Astrocyte (in vitro differentiated cells and primary cell): ENCODE measurements around the gene NHLRC2. TPM values are rescaled to one million over a fixed set of nuclear protein-coding genes. Genes with fewer than 3 reads are reported as not detected.

Experiments
- DNase-seq: peaks from one replicate; pipeline ENCODE4 v3.0.0-alpha.2; 2010; ENCODE audit warnings: low read depth
- FAIRE-seq: peaks from 2 replicates; lab custom pipeline; 2011; peaks lifted over from hg19 to GRCh38; lab: Jason Lieb, UNC
- H2AFZ ChIP-seq: 2 replicates; pipeline ENCODE4 v1.6.0; 2012; ENCODE audit warnings: low read depth, low read length, inconsistent platforms
- H3K27ac ChIP-seq: 2 replicates; pipeline ENCODE4 v1.5.1; 2011; ENCODE audit warnings: low read depth, low read length, inconsistent platforms
- H3K27me3 ChIP-seq: 2 replicates; pipeline ENCODE4 v1.6.0; 2011; ENCODE audit warnings: low read length, inconsistent platforms; ENCODE audit not compliant: insufficient read depth
- H3K36me3 ChIP-seq: 2 replicates; pipeline ENCODE4 v1.5.1; 2011; ENCODE audit warnings: low read length, inconsistent platforms; ENCODE audit not compliant: insufficient read depth
- H3K4me1 ChIP-seq: 2 replicates; pipeline ENCODE4 v1.5.1; 2011; ENCODE audit warnings: low read length, inconsistent platforms; ENCODE audit not compliant: insufficient read depth
- H3K4me2 ChIP-seq: 2 replicates; pipeline ENCODE4 v1.6.0; 2012; ENCODE audit warnings: low read length, inconsistent platforms
- H3K4me3 ChIP-seq: 2 replicates; pipeline ENCODE4 v1.5.1; 2011; ENCODE audit warnings: low read depth, mild to moderate bottlenecking, low read length, inconsistent platforms; ENCODE audit not compliant: insufficient read depth
- H3K79me2 ChIP-seq: 2 replicates; pipeline ENCODE4 v1.6.0; 2012; ENCODE audit warnings: mild to moderate bottlenecking, low read length, inconsistent platforms; ENCODE audit not compliant: insufficient read depth
- H3K9ac ChIP-seq: 2 replicates; pipeline ENCODE4 v1.6.0; 2012; ENCODE audit warnings: mild to moderate bottlenecking, low read length, inconsistent platforms
- H3K9me3 ChIP-seq: 2 replicates; pipeline ENCODE4 v1.5.1; 2012; ENCODE audit warnings: low read depth, mild to moderate bottlenecking, low read length, inconsistent platforms; ENCODE audit not compliant: insufficient read depth
- H4K20me1 ChIP-seq: 2 replicates; pipeline ENCODE4 v1.6.0; 2012; ENCODE audit warnings: low read length, inconsistent platforms; ENCODE audit not compliant: insufficient read depth
- H3K27ac Mint-ChIP-seq: one replicate; pipeline ENCODE4 v1.8.0; 2021; ENCODE audit warnings: mild to moderate bottlenecking, mixed read lengths; ENCODE audit not compliant: unreplicated experiment
- H3K27me3 Mint-ChIP-seq: one replicate; pipeline ENCODE4 v1.8.0; 2021; ENCODE audit warnings: low read depth, mixed read lengths; ENCODE audit not compliant: unreplicated experiment
- H3K36me3 Mint-ChIP-seq: one replicate; pipeline ENCODE4 v1.8.0; 2021; ENCODE audit warnings: low read depth, mixed read lengths; ENCODE audit not compliant: unreplicated experiment
- H3K4me1 Mint-ChIP-seq: one replicate; pipeline ENCODE4 v1.8.0; 2021; ENCODE audit warnings: low read depth, mixed read lengths; ENCODE audit not compliant: unreplicated experiment
- H3K4me3 Mint-ChIP-seq: one replicate; pipeline ENCODE4 v1.8.0; 2021; ENCODE audit warnings: mild to moderate bottlenecking, moderate library complexity, mixed read lengths; ENCODE audit not compliant: unreplicated experiment
- H3K9me3 Mint-ChIP-seq: one replicate; pipeline ENCODE4 v1.8.0; 2021; ENCODE audit warnings: mild to moderate bottlenecking, mixed read lengths; ENCODE audit not compliant: unreplicated experiment
- CTCF ChIP-seq: IDR thresholded peaks from 2 replicates; pipeline ENCODE4 v1.5.1; 2011; ENCODE audit warnings: low read depth, mild to moderate bottlenecking, inconsistent platforms, low read length, moderate library complexity; ENCODE audit not compliant: insufficient read depth
- EZH2 ChIP-seq: IDR thresholded peaks from 2 replicates; pipeline ENCODE4 v1.6.1; 2012; ENCODE audit warnings: mild to moderate bottlenecking, low read length, inconsistent platforms; ENCODE audit not compliant: insufficient read depth
- total RNA-seq: library from RNA; stranded (reverse); gene quantifications from 2 replicates; pipeline ENCODE4 v1.2.1, GENCODE V29; 2021

Gene NHLRC2
- total RNA-seq, 1 donor from 2014 or later: 16.9 TPM

DNA sequence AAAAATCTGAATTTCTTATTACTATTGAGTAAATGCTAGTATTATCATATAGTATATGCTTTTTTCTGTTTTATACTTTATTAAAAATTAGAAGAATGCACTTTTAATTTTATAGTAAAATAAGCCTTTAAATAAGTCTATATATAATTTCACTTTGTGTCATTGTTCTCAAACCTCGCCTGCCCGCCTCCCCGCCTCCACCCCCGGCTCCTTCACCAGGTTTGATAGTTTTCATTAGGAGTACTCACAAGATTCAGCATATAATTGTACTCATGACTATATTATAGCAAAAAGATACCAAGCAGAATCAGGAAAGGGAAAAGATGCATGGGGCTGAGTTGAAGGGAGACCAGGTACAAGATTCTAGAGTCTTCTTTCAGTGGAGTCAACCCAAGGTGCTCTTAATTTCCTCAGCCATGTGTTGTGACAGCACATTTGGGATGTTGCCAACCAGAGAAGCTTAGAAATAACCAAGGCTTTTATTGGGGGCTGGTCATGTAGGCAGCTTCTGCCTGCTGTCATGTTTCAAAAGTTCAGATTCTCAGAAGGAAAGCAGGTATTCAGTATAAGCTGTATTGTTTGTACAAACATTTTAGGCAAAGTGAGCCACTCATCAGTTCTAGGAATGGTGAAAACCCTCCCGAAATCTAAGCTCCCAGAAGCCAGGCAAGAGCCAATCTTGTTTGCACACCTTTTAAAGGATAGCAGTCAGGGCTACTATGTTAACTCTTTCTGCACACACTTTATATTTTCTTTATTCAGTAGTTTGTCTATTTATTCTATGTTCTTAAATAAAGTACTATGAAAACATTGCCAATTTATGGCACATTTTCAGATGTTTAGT, 12.3 kb downstream of the NHLRC2 start:
- no peak overlapping the region for H3K4me2 ChIP-seq
- H3K27me3 ChIP-seq: no peaks in the 10 kb centered on the region
- H3K27ac ChIP-seq: no peak overlapping the region
- H3K9ac ChIP-seq: no peak overlapping the region
- Mint-ChIP-seq H3K27ac (no peak overlapping the region), H3K9me3 (peaks cover 3% of the 10 kb centered on the region), H3K36me3 (peaks cover 8% of the 10 kb centered on the region), H3K4me1 (no peaks in the 10 kb centered on the region), H3K4me3 (no peak overlapping the region), H3K27me3 (no peaks in the 10 kb centered on the region)
- peaks cover 4% of the 10 kb centered on the region for H3K36me3 ChIP-seq
- no peaks in the 10 kb centered on the region for H3K9me3 ChIP-seq
- no peak overlapping the region for H2AFZ ChIP-seq
- H4K20me1 ChIP-seq: peaks cover 3% of the 10 kb centered on the region
- no peak overlapping the region for H3K4me3 ChIP-seq
- no peaks in the 10 kb centered on the region for H3K4me1 ChIP-seq
- no peak for FAIRE-seq
- DNase-seq: no peak
- no peak for TF ChIP-seq CTCF
- TF ChIP-seq EZH2: no peak
- H3K79me2 ChIP-seq: peaks cover 13% of the 10 kb centered on the region

DNA sequence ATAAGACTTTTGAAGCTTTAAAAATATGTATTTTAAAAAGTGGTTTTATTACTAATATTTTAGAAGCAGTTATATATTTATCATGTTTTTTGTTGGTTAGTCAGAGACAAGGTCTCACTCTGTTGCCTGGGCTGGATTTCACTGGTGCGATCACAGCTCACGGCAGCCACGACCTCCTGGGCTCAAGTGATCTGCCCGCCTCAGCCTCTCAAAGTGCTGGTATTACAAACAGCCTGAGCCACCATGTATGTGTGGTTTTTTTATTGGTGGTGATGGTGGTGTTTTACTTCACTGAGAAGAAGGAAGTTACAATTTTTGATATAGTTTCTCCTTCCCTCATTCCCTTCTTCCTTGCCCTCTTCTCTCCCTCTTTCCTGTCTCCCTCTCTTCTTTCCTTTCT, 13.4 kb downstream of the NHLRC2 start:
- Histone ChIP-seq H2AFZ (no peak overlapping the region), H3K4me2 (no peak overlapping the region), H3K79me2 (peaks cover 15% of the 10 kb centered on the region), H3K9me3 (no peaks in the 10 kb centered on the region), H3K4me3 (no peak overlapping the region), H3K27me3 (no peaks in the 10 kb centered on the region), H3K9ac (no peak overlapping the region), H3K27ac (no peak overlapping the region), H4K20me1 (peaks cover 3% of the 10 kb centered on the region), H3K4me1 (no peaks in the 10 kb centered on the region), H3K36me3 (peaks cover 4% of the 10 kb centered on the region)
- FAIRE-seq (no peak), DNase-seq (no peak)
- Mint-ChIP-seq H3K27ac (no peak overlapping the region), H3K4me3 (no peak overlapping the region), H3K9me3 (peaks cover 13% of the 10 kb centered on the region), H3K27me3 (no peaks in the 10 kb centered on the region), H3K36me3 (peaks cover 12% of the 10 kb centered on the region), H3K4me1 (no peaks in the 10 kb centered on the region)
- TF ChIP-seq CTCF (no peak), EZH2 (no peak)

- H3K27ac Mint-ChIP-seq: no peak overlapping the region
- no peaks in the 10 kb centered on the region for H3K4me1 ChIP-seq
- H3K4me1 Mint-ChIP-seq: no peaks in the 10 kb centered on the region
- no peaks in the 10 kb centered on the region for H3K27me3 ChIP-seq
- no peak overlapping the region for H3K4me3 Mint-ChIP-seq
- FAIRE-seq: no peak
- H4K20me1 ChIP-seq: peaks cover 6% of the 10 kb centered on the region
- H3K9me3 ChIP-seq: no peaks in the 10 kb centered on the region
- no peak overlapping the region for H3K9ac ChIP-seq
- no peak overlapping the region for H3K27ac ChIP-seq
- DNase-seq: no peak
- H3K4me3 ChIP-seq: no peak overlapping the region
- H3K36me3 ChIP-seq: no peaks in the 10 kb centered on the region
- no peaks in the 10 kb centered on the region for H3K27me3 Mint-ChIP-seq
- no peak for TF ChIP-seq EZH2
- no peak for TF ChIP-seq CTCF
- peaks cover 17% of the 10 kb centered on the region for H3K9me3 Mint-ChIP-seq
- no peak overlapping the region for H2AFZ ChIP-seq
- no peak overlapping the region for H3K4me2 ChIP-seq
- peaks cover 28% of the 10 kb centered on the region for H3K79me2 ChIP-seq
- H3K36me3 Mint-ChIP-seq: peaks cover 8% of the 10 kb centered on the region
Observed at GRCh38 chr10:113869789-113870188, 15.3 kb downstream of the NHLRC2 start.
